AG08395 (cell line): Measurements from ENCODE around the gene EXD1.
A peak's percentile ranks its signal among the peaks of the same experiment; 100 is the strongest.
"Not testable (repeated sequence)": the region's sequence is repeated elsewhere in the genome, so short reads cannot be mapped to it uniquely, and the experiment has no call there.

Experiments
- DNase-seq: peaks from one replicate; pipeline ENCODE4 v3.0.0; 2012; ENCODE audit warnings: mixed read lengths, low spot score

EXD1 gene

GRCh38 chr15:41230650-41231421 is at the start of gene EXD1, which contains the start of gene CHP1:
Gene EXD1, minus strand, starts transcription at chr15:41230757. Its CDS starts 4,182 bp downstream, at chr15:41226575.
Gene CHP1, plus strand, starts transcription at chr15:41231268. Its CDS starts 115 bp downstream, at chr15:41231383.
- peak; percentile 98 for DNase-seq

- DNase-seq: no peak
Observed at GRCh38 chr15:41279535-41280283, 49.2 kb upstream of the EXD1 start.

GRCh38 chr15:41278319-41278718 is 47.8 kb upstream of the EXD1 start:
- DNase-seq: no peak

- no peak for DNase-seq
Observed at GRCh38 chr15:41276831-41277230, 46.3 kb upstream of the EXD1 start.

- DNase-seq: no peak
Observed at GRCh38 chr15:41269887-41270286, 39.3 kb upstream of the EXD1 start.

GRCh38 chr15:41263891-41264351 is 33.4 kb upstream of the EXD1 start:
- DNase-seq: no peak

- DNase-seq: no peak
Observed at GRCh38 chr15:41262571-41262970, 32.0 kb upstream of the EXD1 start.

- not testable (repeated sequence) for DNase-seq
Observed at GRCh38 chr15:41260924-41261323, 30.4 kb upstream of the EXD1 start.

- DNase-seq: no peak
Observed at GRCh38 chr15:41259546-41260189, 29.1 kb upstream of the EXD1 start.

- no peak for DNase-seq
Observed at GRCh38 chr15:41258750-41259471, 28.4 kb upstream of the EXD1 start.

GRCh38 chr15:41256577-41257038 is 26.1 kb upstream of the EXD1 start:
- DNase-seq: no peak

GRCh38 chr15:41256103-41256502 is 25.5 kb upstream of the EXD1 start:
- no peak for DNase-seq

- no peak for DNase-seq
Observed at GRCh38 chr15:41254560-41254959, 24.0 kb upstream of the EXD1 start.

- no peak for DNase-seq
Observed at GRCh38 chr15:41251411-41251810, 20.9 kb upstream of the EXD1 start.

- not testable (repeated sequence) for DNase-seq
Observed at GRCh38 chr15:41250745-41251144, 20.2 kb upstream of the EXD1 start.

GRCh38 chr15:41241221-41241964 is 10.8 kb upstream of the EXD1 start:
- DNase-seq: no peak

GRCh38 chr15:41238100-41238499 is 7.5 kb upstream of the EXD1 start:
- no peak for DNase-seq

- no peak for DNase-seq
Observed at GRCh38 chr15:41235929-41236328, 5.4 kb upstream of the EXD1 start.

- DNase-seq: not testable (repeated sequence)
Observed at GRCh38 chr15:41235228-41235627, 4.7 kb upstream of the EXD1 start.

- peak; percentile 69 for DNase-seq
Observed at GRCh38 chr15:41233367-41233771, 2.8 kb upstream of the EXD1 start.
